ENCODE measurements around the gene FAM81A. TPM values are rescaled to one million over a fixed set of nuclear protein-coding genes. Genes with fewer than 3 reads are reported as not detected.

FAM81A gene
- total and polyA plus RNA-seq, 2 donors (not counting 1 experiment from before 2014, with no cell fraction given): 0.24 to 0.33 TPM

GRCh38 chr15:59536553-59536952 lies 98.6 kb downstream of the FAM81A start:
- Histone ChIP-seq H3K4me2 (ENCODE audit: extremely low read depth, insufficient read depth, low read length) (no peak overlapping the region), H3K79me2 (ENCODE audit: control insufficient read depth, insufficient read depth, low read length) (no peaks in the 10 kb centered on the region), H3K4me3 (replicated peaks in 1 of 4; ENCODE audit: control extremely low read depth in 1 of 4, insufficient read depth in 1 of 4, low read depth in 3 of 4, low read length in 4 of 4) (no peak overlapping the region), H3K36me3 (ENCODE audit: control insufficient read depth, insufficient read depth, low read length) (no peaks in the 10 kb centered on the region), H2AFZ (ENCODE audit: low read length) (no peak overlapping the region), H3K9me3 (ENCODE audit: control insufficient read depth, insufficient read depth, low read depth, low read length) (no peaks in the 10 kb centered on the region), H3K27me3 (ENCODE audit: control insufficient read depth, insufficient read depth, low read length) (peaks cover 5% of the 10 kb centered on the region), H3K27ac (ENCODE audit: insufficient read depth, low read length) (no peak overlapping the region), H3K9ac (ENCODE audit: insufficient read depth, low read length) (no peak overlapping the region), H4K20me1 (ENCODE audit: control insufficient read depth, extremely low read depth, insufficient read depth, low read length) (no peaks in the 10 kb centered on the region), H3K4me1 (ENCODE audit: control insufficient read depth, extremely low read depth, insufficient read depth, low read length) (no peaks in the 10 kb centered on the region)
- TF ChIP-seq CTCF (conservative IDR thresholded peaks at IDR 0.05 in 1 of 2, IDR thresholded peaks at IDR 0.05 in 1 of 2; ENCODE audit: low read depth in 1 of 2, low read length in 2 of 2): no peak
- TF ChIP-seq EZH2 (IDR thresholded peaks at IDR 0.05; ENCODE audit: low read length, missing control alignments): no peak
- no peak for DNase-seq (ENCODE audit: low read depth in 2 of 2)

GRCh38 chr15:59537403-59537802 lies 99.4 kb downstream of the FAM81A start:
- Histone ChIP-seq H3K79me2 (ENCODE audit: control insufficient read depth, insufficient read depth, low read length) (no peaks in the 10 kb centered on the region), H3K4me2 (ENCODE audit: extremely low read depth, insufficient read depth, low read length) (no peak overlapping the region), H3K27ac (ENCODE audit: insufficient read depth, low read length) (no peak overlapping the region), H4K20me1 (ENCODE audit: control insufficient read depth, extremely low read depth, insufficient read depth, low read length) (no peaks in the 10 kb centered on the region), H3K4me1 (ENCODE audit: control insufficient read depth, extremely low read depth, insufficient read depth, low read length) (no peaks in the 10 kb centered on the region), H3K36me3 (ENCODE audit: control insufficient read depth, insufficient read depth, low read length) (no peaks in the 10 kb centered on the region), H3K4me3 (replicated peaks in 1 of 4; ENCODE audit: control extremely low read depth in 1 of 4, insufficient read depth in 1 of 4, low read depth in 3 of 4, low read length in 4 of 4) (no peak overlapping the region), H2AFZ (ENCODE audit: low read length) (no peak overlapping the region), H3K9me3 (ENCODE audit: control insufficient read depth, insufficient read depth, low read depth, low read length) (no peaks in the 10 kb centered on the region), H3K27me3 (ENCODE audit: control insufficient read depth, insufficient read depth, low read length) (peaks cover 5% of the 10 kb centered on the region), H3K9ac (ENCODE audit: insufficient read depth, low read length) (no peak overlapping the region)
- DNase-seq (ENCODE audit: low read depth in 2 of 2): no peak
- TF ChIP-seq CTCF (conservative IDR thresholded peaks at IDR 0.05 in 1 of 2, IDR thresholded peaks at IDR 0.05 in 1 of 2; ENCODE audit: low read depth in 1 of 2, low read length in 2 of 2): no peak
- TF ChIP-seq EZH2 (IDR thresholded peaks at IDR 0.05; ENCODE audit: low read length, missing control alignments): no peak

GRCh38 chr15:59538494-59538893 lies 100.5 kb downstream of the FAM81A start:
- no peaks in the 10 kb centered on the region for H3K9me3 ChIP-seq (ENCODE audit: control insufficient read depth, insufficient read depth, low read depth, low read length)
- no peak overlapping the region for H2AFZ ChIP-seq (ENCODE audit: low read length)
- DNase-seq (ENCODE audit: low read depth in 2 of 2): no peak
- peaks cover 5% of the 10 kb centered on the region for H3K27me3 ChIP-seq (ENCODE audit: control insufficient read depth, insufficient read depth, low read length)
- H3K4me3 ChIP-seq (replicated peaks in 1 of 4; ENCODE audit: control extremely low read depth in 1 of 4, insufficient read depth in 1 of 4, low read depth in 3 of 4, low read length in 4 of 4): no peak overlapping the region
- no peaks in the 10 kb centered on the region for H3K79me2 ChIP-seq (ENCODE audit: control insufficient read depth, insufficient read depth, low read length)
- no peaks in the 10 kb centered on the region for H3K36me3 ChIP-seq (ENCODE audit: control insufficient read depth, insufficient read depth, low read length)
- H3K27ac ChIP-seq (ENCODE audit: insufficient read depth, low read length): no peak overlapping the region
- H4K20me1 ChIP-seq (ENCODE audit: control insufficient read depth, extremely low read depth, insufficient read depth, low read length): no peaks in the 10 kb centered on the region
- H3K4me1 ChIP-seq (ENCODE audit: control insufficient read depth, extremely low read depth, insufficient read depth, low read length): no peaks in the 10 kb centered on the region
- no peak overlapping the region for H3K9ac ChIP-seq (ENCODE audit: insufficient read depth, low read length)
- H3K4me2 ChIP-seq (ENCODE audit: extremely low read depth, insufficient read depth, low read length): no peak overlapping the region
- no peak for TF ChIP-seq CTCF (conservative IDR thresholded peaks at IDR 0.05 in 1 of 2, IDR thresholded peaks at IDR 0.05 in 1 of 2; ENCODE audit: low read depth in 1 of 2, low read length in 2 of 2)
